Measurements from ENCODE around the gene ADCY10. TPM values are rescaled to one million over a fixed set of nuclear protein-coding genes. Genes with fewer than 3 reads are reported as not detected.

ADCY10 gene
- total RNA-seq, 1 experiment from 2014 or later: 0.20 TPM

DNA sequence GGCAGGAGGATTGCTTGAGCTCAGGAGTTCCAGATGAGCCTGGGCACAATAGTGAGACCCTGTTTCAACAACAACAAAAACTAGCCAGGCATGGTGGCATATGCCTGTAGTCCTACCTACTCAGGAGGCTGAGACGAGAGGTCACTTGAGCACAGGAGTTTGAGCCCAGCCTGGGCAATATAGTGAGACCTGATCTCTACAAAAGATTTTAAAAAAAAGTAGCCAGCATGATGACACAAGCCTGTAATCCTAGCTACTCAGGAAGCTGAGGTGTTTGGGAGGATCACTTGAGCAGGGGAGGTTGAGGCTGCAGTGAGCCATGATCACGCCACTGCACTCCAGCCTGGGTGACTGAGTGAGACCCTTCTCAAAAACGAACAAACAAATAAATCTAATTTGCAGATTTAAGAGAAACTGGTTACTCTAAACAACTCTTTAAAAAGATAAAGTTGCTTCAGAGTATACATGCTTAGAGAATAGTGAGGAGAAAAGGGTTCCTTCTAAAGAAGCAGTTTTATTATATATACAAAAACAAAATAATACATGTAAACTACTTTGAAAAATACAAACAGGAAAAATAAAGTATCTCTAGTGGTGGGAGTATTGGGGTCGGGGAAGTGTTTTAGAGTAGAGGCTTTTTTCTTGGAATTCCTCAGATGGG, 88.4 kb downstream of the ADCY10 start:
- no peak overlapping the region for H3K18ac ChIP-seq (ENCODE audit: insufficient read length, low read depth, low read length)
- H3K27ac ChIP-seq (ENCODE audit: insufficient read length, low read depth, low read length): no peak overlapping the region
- no peak overlapping the region for H3K4me2 ChIP-seq (ENCODE audit: insufficient read depth, insufficient read length, low read length)
- Mint-ChIP-seq H3K4me3 (no peak overlapping the region), H3K4me1 (peaks cover 27 to 29% of the 10 kb centered on the region in 2 experiments), H3K27ac (peak overlapping the region in 1 of 3 experiments; percentile 86; a peak in 1 of 7 replicates), H3K9me3 (no peaks in the 10 kb centered on the region), H3K36me3 (ENCODE audit: insufficient read depth in 1 of 3, low read depth in 3 of 3) (no peaks in the 10 kb centered on the region), H3K27me3 (ENCODE audit: low read depth) (0 out of 2 replicates have a peak, but pooled peaks cover 2% of the 10 kb centered on the region)
- no peak overlapping the region for H3K14ac ChIP-seq (ENCODE audit: insufficient read depth, low read length)
- no peak for DNase-seq
- H3K79me1 ChIP-seq (ENCODE audit: insufficient read depth, low read depth, low read length, poor library complexity, severe bottlenecking): no peaks in the 10 kb centered on the region
- no peak overlapping the region for H3K4ac ChIP-seq (ENCODE audit: low read depth, low read length)
- H3K27me3 ChIP-seq (ENCODE audit: insufficient read depth, low read length): no peaks in the 10 kb centered on the region
- H3K9me3 ChIP-seq (ENCODE audit: control insufficient read depth, low read depth, low read length): no peaks in the 10 kb centered on the region
- H2BK120ac ChIP-seq (ENCODE audit: low read depth, low read length, poor library complexity, severe bottlenecking): no peak overlapping the region
- H3K79me2 ChIP-seq (ENCODE audit: insufficient read depth, low read length): no peaks in the 10 kb centered on the region
- WGBS (ENCODE audit: extremely low coverage, insufficient read length, low lambda C conversion rate): no CpG with 5 or more reads among the region's 4 CpGs
- no peak overlapping the region for H2BK15ac ChIP-seq (ENCODE audit: low read depth, low read length)
- H3K9ac ChIP-seq (ENCODE audit: extremely low read depth, insufficient read length, low read length): no peak overlapping the region
- H2BK20ac ChIP-seq (ENCODE audit: low read depth, low read length, poor library complexity, severe bottlenecking): no peak overlapping the region
- H2AK5ac ChIP-seq (ENCODE audit: insufficient read length, low read length): no peak overlapping the region
- peaks cover 6% of the 10 kb centered on the region; the same call in 1 of the 2 replicates for H3K4me1 ChIP-seq (ENCODE audit: insufficient read depth, low read length)
- H3K56ac ChIP-seq (ENCODE audit: insufficient read length, low read depth, low read length): no peak overlapping the region
- H4K91ac ChIP-seq (ENCODE audit: insufficient read length, low read depth, low read length): no peak overlapping the region
- no peak overlapping the region for H4K8ac ChIP-seq (replicated peaks; ENCODE audit: insufficient read length, low read depth, low read length)
- TF ChIP-seq, protein P1, sequence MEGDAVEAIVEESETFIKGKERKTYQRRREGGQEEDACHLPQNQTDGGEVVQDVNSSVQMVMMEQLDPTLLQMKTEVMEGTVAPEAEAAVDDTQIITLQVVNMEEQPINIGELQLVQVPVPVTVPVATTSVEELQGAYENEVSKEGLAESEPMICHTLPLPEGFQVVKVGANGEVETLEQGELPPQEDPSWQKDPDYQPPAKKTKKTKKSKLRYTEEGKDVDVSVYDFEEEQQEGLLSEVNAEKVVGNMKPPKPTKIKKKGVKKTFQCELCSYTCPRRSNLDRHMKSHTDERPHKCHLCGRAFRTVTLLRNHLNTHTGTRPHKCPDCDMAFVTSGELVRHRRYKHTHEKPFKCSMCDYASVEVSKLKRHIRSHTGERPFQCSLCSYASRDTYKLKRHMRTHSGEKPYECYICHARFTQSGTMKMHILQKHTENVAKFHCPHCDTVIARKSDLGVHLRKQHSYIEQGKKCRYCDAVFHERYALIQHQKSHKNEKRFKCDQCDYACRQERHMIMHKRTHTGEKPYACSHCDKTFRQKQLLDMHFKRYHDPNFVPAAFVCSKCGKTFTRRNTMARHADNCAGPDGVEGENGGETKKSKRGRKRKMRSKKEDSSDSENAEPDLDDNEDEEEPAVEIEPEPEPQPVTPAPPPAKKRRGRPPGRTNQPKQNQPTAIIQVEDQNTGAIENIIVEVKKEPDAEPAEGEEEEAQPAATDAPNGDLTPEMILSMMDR (conservative IDR thresholded peaks at IDR 0.05): no peak
- H2BK5ac ChIP-seq (ENCODE audit: insufficient read length, low read length): no peak overlapping the region
- no peak overlapping the region for H3K23ac ChIP-seq (ENCODE audit: insufficient read length, low read depth, low read length)
- H4K5ac ChIP-seq (ENCODE audit: insufficient read length, low read depth, low read length): no peak overlapping the region
- no peaks in the 10 kb centered on the region for H3K23me2 ChIP-seq (ENCODE audit: insufficient read length, low read depth, low read length, poor library complexity, severe bottlenecking)
- H4K20me1 ChIP-seq (ENCODE audit: control insufficient read depth, insufficient read depth, insufficient read length): no peaks in the 10 kb centered on the region
- no peak overlapping the region for H2AFZ ChIP-seq (ENCODE audit: low read length)
- no peak overlapping the region for H2BK12ac ChIP-seq (ENCODE audit: insufficient read length, low read depth, low read length)
- H3T11ph ChIP-seq (ENCODE audit: low read length): no peak overlapping the region

All from H9 (cell line).